COLO668 (cell line): Measurements from ENCODE around the gene PEX12.
"Not testable (repeated sequence)": the region's sequence is repeated elsewhere in the genome, so short reads cannot be mapped to it uniquely, and the experiment has no call there.

Source experiments
- DNase-seq: peaks from one replicate; lab custom pipeline; 2025; ENCODE audit not compliant: unreplicated experiment; lab: John Stamatoyannopoulos, UW

The PEX12 gene

DNA sequence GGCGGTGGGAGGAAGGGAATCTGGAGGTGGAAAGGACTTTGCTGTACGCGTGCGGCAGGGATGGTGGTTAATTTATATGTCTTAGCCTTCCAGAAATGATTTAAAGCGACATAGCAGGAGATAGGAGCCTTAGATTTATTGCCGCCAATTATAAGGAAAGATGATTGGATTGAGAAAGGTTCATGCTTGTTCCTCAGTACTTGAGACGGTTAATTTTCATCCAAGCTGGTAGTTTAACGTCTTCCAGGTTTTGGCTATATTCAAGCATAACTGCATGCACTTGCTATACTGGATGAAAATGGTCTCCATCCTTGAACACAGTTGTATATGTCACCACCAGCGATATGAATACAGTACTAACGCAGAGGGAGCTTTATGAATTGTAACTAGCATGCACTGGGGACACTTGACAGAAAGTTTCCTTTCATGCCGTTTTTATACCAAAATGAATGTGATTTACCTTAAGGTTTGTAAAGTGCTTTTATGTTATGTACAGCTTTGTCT is 610 bp upstream of the PEX12 start:
- DNase-seq: no peak

DNA sequence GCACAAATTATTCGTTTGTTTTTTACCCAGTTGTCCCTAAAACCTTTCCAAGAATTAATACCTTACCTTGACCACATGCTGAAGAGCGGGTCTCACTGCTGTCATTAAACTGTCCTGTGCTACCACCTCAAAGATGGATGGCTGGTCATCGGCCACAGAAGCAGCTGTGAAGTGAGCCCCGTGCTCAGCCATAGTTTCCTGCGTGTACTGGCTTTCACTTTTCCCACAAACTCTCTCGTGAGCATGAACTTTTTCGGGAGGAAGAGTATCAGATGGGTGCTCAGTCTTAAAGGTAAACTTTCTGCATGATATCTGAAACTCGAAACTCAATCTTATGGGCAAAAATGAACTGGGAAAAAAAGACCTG is 558 bp downstream of the PEX12 start:
- DNase-seq: no peak

DNA sequence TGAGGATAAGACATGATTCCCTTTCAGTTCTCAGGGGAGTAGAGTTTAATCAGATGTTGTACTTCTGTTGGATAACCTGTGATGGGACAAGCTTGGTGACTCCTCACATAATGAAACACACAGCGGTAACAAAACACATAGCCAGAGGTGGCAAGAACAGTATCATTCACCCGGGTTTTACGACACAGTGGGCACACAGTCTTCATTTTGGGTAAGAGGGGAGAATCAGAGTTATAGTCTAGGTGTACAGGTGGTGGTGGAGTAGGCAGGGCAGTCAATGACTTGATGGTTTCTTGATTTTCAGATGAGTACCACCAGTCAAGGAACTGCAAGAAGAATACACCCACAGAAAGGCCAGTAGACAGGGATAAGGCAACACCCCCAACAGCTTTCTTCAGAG is 2.6 kb downstream of the PEX12 start:
- DNase-seq: no peak

DNA sequence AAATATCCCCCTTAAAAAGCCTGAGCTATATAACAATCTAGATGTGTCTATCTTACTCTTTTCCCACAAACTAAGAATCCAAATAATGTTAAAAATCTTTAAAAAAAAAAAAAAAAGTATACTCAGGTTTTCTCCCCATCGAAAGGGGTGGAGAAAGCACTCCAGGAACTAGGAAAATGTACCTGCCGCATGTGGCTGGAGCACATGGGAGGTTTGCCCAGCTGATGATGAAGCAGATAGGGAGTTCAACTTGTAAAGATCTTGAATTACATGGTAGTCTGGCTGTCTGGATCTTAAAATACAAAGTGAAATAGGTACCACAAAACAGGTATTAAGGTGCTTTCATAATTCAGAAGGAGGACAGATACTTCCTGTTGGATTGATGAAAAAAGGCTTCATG is 9.0 kb downstream of the PEX12 start:
- DNase-seq: no peak

DNA sequence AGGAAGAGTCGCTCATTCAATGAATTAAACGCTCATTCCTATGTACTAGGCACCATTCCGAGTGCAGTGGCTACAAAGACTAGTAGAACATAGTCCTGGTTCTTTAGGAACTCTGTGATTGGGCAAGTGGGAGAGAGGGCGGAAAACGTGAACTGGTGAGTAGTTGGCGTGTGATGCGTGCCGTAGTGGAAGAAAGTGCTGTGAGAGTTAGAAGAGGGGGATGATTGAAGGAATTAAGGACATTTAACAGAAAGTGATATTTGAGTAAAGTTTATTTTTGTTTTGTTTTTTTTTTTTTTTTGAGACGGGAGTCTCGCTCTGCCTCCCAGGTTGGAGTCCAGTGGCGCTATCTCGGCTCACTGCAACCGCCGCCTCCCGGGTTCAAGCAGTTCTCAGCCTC is 9.8 kb downstream of the PEX12 start:
- DNase-seq: no peak

DNA sequence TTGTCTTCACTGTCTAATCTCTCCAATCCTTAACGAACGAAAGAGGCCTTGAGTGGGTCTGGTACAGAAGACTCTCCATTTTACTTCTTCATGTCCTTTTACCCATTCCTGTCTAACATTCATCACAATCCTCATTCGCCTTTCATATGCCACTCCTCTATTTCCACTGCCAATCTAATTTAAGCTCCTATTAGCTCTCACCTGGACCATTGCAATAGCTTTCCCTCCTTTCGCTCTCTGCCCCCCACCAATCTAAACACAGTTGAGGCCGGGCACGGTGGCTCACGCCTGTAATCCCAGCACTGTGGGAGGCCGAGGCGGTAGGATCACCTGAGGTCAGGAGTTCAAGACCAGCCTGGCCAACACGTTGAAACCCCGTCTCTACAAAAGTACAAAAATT is 11.4 kb downstream of the PEX12 start:
- no peak for DNase-seq

DNA sequence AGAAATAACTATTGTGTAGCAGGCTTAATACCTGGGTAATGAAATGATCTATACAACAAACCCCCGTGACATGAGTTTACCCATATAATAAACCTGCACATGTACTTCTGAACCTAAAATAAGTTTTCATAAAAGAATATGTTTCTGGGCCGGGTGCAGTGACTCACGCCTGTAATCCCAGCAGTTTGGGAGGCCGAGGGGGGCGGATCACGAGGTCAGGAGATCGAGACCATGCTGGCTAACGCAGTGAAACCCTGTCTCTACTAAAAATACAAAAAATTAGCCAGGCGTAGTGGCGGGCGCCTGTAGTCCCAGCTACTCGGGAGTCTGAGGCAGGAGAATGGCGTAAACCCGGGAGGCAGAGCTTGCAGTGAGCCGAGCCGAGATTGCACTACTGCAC is 15.2 kb downstream of the PEX12 start:
- DNase-seq: not testable (repeated sequence)

DNA sequence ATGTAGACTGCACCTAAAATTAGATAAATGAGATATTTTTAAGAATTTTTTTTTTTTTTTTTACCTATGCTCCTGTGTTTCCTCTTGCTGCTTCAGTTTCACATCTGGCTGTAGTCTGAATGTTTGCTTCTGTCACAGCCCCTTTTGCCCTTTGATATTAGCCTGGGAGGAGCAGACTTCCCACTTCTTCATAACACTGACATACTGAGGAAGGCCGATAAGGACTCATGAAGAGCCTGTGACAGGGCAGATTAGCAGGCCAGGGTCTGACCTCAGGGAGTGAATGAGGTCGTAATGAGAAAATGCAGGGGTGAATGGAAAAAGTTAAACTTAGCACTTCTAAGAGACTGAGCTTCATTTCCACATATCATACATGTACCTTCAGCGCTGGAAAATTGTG is 17.7 kb downstream of the PEX12 start, which contains the start of gene SLFN14:
Gene SLFN14 (minus strand): TSS at position 117 of the 400 bp plus-strand sequence. CDS start 2,757 bp downstream, outside the sequence.
- no peak for DNase-seq

DNA sequence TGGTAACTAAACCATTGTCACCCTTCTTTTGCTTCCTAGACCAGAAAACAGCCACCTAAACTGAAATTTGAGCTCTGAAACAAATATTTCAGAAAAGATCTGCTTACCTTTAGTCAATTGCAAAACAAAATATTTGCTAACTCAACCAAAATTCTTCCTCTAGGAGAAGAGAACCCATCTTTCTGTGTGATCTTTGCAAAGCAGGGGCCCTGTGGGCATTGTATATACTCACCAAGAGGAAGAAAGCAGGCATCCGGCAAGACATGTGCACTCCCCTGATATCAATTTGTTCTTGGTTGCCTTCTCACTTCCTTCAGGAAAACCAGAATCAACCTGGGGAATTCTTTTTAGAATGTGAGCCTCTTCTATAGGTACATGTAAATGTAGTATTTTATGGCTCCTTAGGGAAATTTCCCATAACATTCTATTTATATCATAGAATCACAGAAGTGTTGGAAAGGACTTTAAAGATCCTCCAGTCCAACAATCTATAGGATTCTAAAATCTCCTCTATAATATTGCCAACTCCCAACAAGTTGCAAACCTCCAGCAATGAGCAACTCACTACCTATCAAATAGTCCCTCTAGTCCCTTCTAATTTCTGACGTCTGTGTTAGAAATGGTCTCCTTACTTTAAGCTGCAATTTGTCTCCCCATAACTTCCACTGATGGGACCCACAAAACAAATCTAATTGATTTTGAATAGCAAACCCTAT is 18.7 kb downstream of the PEX12 start:
- DNase-seq: no peak

DNA sequence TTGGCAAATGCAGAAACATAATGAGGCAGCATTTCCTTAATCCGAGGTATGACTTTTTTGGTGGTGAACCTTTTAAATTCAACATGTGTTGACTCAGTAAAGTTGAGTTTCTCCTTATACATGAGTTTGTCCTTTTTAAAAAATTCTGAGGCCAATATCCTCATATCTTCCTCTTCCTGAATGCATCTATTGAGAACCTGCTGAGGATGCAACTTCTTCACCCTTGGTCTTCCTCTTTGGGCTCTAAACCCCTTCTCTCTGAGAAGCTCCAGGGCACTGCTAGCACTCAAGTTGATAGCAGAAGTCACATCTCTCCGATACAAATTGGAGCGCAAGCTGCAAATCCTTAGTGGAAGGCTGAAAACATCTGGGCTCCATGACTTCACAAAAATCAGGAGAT is 21.0 kb downstream of the PEX12 start:
- DNase-seq: no peak

DNA sequence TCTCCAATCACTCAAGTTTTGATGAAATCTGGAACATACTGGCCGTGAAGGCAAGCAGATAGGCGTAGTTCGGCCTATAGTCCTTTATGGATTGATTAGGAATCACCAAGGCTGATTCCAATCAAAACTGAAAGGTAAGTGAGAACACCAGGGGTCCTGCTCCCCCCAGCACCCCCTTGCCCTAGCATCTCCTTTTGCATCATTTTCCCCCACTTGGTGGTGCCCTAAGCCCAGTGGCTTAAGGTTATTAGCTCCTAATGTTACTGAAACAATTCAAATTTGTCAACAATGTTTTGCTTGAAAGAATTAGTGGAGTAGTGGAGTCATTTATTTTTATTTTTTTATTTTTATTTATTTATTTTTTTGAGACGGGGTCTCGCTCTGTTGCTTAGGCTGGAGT is 22.7 kb downstream of the PEX12 start:
- DNase-seq: no peak

DNA sequence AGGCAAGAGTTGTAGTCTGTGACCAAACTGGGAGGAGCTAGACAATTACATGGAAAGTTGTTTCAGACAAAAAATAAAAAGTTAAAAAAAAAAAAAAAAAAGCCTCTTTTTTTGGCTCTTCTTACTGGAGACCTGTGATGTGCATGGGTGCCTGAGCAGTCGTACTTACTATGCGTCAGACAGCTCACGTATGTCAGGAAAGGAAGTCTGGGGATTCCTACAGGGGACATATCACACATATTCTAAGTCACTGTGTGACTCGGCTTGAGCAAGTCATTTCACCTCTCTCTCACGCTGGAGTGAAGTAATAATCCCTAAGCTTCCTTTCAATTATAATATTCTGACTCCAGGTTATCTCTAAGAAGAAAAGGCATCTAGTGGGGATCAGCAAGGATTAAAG is 23.7 kb downstream of the PEX12 start:
- DNase-seq: no peak

DNA sequence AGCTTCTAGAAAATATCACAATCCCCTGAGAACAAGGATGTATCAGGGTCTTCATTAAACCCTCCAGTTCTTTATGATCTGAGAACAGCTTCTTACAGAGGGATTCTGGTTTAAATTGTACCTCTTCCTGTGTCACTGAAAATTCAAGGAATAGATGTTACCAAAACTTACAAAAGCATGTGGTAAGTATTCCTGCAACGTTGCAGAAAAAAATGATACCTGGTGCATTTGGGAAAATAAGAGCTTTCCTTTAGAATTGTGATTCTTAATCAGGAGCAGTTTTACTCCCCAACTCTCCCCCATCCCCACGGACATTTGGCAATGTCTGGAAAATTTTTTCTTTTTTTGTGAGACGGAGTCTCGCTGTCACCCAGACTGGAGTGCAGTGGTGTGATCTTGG is 25.1 kb downstream of the PEX12 start:
- DNase-seq: no peak

DNA sequence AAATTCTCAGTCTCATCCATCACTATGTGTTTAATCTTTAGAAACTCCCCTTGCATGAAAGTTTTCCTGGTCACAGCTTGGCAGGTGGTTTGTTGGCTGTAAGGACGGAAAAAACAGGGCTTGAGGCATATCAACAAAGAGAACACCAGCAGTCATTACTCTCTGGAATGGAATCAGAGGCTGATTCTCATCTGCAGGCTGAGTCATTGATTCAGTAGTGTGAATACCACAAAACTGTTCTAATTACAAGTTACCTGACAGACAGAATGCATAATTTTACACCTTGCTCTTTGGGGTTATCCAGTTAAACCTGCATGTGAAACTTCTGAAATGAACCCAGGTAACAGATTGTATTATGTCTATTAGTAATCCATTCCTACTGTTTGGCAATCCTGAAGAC is 29.4 kb downstream of the PEX12 start:
- DNase-seq: no peak

DNA sequence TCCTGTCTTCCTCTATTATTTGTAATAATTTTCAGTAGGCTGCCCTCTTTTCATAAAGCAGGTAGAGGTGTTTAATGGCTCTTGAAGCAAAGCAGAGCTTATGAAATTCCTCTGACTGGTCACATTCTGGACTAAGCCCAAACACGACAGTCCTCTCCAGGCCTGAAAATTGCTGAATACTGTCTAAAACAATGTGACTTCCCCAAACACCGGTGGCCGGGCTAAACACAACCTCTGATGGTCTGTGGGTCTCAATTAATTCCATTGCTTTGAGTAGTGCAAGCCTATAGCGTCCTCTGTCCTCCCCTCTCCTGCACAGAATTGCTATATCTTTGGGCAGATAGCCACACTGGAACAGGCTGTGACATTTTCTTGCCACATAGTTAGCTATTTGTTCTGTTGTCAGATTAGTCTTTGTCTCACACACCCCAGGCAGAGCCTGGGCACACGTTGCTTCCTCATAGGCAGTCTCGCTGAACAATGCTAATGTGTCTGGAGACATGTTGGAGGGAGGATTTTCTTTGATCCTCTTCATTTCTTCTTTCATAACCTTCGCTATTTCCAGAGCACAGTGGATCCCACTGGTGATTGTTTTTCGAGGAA is 30.1 kb downstream of the PEX12 start:
- no peak for DNase-seq

DNA sequence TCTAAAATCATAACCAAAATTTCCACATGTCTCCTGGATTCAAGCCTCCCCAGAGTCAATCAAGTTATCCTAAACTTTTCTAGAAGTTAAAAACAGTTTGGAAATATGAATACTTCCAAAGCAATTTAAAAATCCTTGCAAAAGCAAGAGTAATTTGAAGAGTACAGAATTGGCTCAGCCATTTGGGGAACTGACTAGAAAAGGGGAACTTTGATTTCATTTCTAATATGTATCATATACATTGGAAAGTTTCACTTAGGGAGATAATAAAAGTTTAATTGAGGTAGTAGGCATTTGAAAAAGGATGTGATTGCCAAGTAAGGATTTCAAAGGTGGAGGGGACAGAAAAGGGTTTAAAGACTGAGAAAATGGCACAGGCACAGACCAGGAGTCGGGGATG is 31.9 kb downstream of the PEX12 start:
- no peak for DNase-seq

DNA sequence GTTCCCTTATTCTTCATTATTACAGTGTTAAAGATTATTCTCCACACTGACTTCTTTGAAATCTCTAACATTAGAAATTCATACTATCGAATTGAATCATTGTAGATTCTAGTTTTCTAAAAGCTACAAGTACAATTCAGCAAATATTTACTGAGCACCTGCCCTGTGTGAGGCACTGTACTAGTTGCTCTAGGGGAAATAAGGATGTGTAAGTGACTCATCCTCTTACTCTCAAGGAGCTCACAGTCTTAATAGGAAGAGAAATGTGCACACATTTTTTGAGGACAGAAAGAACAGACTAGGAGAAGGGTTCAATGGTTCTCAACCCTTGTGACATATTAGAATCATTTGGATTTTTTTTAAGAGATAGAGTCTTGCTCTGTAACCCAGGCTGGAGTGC is 33.2 kb downstream of the PEX12 start:
- no peak for DNase-seq

DNA sequence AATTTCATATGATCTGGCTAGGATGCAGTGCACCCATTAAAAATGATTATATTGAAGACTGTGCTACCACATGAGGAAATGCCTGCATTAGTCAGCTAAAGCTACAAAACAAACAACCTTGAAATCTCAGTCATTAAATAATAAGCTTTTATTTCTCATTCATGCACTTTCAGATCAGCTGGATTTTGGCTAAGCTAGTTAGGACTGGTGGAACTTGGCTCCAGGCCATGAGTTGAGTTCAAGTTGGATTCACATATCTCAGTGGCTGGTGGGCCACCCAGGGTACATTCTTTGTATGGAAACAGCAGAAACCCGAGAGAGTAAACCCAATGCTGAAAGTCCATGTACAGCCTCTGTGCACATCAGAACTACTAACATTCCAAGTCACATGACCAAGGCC is 34.5 kb downstream of the PEX12 start:
- no peak for DNase-seq

DNA sequence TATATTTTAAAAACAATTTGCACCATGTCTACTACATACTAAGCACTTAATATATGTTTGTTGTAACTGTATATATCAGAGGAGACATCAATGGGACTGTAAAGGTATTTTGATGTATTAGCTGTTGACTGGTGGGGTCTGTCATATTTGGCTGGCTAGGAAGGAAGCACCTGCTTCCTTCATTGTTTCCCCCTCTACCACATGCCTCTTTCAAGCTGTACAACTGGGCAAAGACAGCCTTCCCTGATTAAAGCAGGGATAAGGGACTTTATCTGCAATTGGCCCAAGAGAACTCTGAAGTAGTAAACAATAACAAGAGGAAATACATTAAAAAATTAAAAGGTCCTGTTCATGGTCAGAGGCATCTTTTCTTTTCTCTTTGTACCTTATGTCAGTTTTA is 35.4 kb downstream of the PEX12 start:
- no peak for DNase-seq

DNA sequence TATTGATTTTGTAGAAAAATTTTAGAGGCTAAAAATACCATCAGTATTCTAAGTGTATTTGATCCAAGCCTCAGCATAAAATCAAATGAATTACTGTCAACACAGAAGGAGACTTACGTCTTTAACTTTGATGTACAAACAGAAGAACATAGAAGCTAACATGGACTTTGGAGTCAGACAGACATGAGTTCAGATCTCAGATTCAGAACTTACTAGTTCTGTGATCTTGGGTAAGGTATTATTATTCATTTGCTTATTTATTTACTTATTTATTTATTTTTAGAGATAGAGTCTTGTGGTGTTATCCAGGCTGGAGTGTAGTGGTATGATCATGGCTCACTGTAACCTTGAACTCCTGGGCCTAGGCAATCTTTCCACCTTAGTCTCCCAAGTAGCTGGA is 36.9 kb downstream of the PEX12 start:
- DNase-seq: no peak

DNA sequence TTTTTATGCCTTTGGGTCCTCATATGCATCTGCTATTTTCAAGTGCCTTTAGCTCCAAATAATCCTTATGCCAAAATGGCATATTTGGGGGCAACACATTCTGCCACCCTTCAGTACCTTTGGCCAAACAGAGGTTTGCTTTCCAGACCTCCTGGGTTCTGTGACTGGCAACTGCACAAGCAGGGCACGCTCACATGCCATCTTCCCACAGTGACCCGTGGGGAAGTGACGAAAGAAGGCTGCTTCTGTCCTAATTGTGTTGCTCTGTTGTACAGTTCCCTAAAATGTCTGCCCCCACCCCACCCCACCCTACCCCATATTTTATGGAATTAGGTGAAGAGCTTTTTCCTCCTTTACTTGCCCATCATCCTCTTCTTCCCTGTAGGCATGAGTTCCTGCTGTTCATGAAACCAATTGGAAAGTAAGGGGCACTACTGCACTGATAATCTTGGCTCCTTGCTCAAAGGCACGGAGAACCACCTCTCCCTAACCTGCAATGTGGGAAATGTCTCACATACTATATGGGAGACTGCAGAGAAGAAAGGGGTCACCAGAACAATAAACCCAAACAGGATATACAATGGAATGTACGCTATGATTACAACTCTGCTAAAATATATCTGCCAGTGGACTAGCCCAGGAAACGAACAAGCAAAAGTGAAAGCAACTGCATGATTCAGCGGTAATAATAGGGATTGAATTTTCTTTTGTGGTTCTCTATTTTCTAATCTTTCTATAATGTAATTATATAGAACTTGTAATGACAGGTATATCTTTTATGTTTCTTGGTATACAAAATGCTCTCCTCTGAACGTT is 37.6 kb downstream of the PEX12 start:
- no peak for DNase-seq

DNA sequence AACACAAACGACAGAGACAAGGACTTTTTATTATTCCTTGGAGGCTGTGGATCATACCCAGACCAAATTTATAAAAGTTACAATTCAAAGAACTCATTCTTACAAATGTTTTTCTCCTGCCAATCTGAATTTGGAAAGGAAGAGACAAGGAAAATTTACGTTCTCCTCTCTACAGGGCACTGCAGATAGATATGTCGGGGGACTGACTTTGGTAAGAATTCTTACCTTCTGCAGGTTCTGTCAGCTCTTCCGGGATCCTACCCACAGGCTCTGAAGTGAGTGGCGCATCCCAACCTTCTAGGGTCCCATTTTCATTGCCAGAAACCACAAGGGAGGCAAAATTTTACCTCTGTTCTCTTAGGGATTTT is 38.7 kb downstream of the PEX12 start:
- no peak for DNase-seq
